IMR-90 (cell line): ENCODE measurements around the gene CHMP6.

ENCODE experiments used
- BHLHE40 ChIP-seq: fragments of 150-350 bp; IDR thresholded peaks from 2 replicates; pipeline ENCODE4 v1.6.1; 2016; ENCODE audit warnings: mild to moderate bottlenecking, low read depth, low read length
- CEBPB ChIP-seq: IDR thresholded peaks from 2 replicates; pipeline ENCODE4 v1.6.1; 2012; ENCODE audit warnings: low read depth, low read length, improper control_type of control experiment
- MAFK ChIP-seq: IDR thresholded peaks from 2 replicates; pipeline ENCODE4 v1.6.1; 2012; ENCODE audit warnings: low read depth, low read length, improper control_type of control experiment
- MAZ ChIP-seq: IDR thresholded peaks from 2 replicates; pipeline ENCODE4 v1.6.1; 2012; ENCODE audit warnings: low read depth, mild to moderate bottlenecking, low read length, improper control_type of control experiment, moderate library complexity, borderline replicate concordance
- POLR2A ChIP-seq: IDR thresholded peaks from 2 replicates; pipeline ENCODE4 v1.6.1; 2012; ENCODE audit warnings: mild to moderate bottlenecking, low read depth, low read length
- RAD21 ChIP-seq: IDR thresholded peaks from 2 replicates; pipeline ENCODE4 v1.6.1; 2012; ENCODE audit warnings: low read length, improper control_type of control experiment
- RCOR1 ChIP-seq: IDR thresholded peaks from 2 replicates; pipeline ENCODE4 v1.6.1; 2012; ENCODE audit warnings: mild to moderate bottlenecking, low read length, improper control_type of control experiment; ENCODE audit not compliant: insufficient replicate concordance
- RFX5 ChIP-seq: IDR thresholded peaks from 2 replicates; pipeline ENCODE4 v1.8.0; 2012; ENCODE audit warnings: low read depth, mild to moderate bottlenecking, low read length, moderate library complexity
- SMC3 ChIP-seq: fragments of 150-350 bp; IDR thresholded peaks from 2 replicates; pipeline ENCODE4 v1.6.1; 2016; ENCODE audit warnings: low read depth, mild to moderate bottlenecking, antibody characterized with exemption, low read length, moderate library complexity
- USF2 ChIP-seq: fragments of 150-350 bp; IDR thresholded peaks from 2 replicates; pipeline ENCODE4 v1.6.1; 2017; ENCODE audit warnings: mild to moderate bottlenecking, antibody characterized with exemption, low read length, low read depth
- TF ChIP-seq, protein P1 (sequence below): conservative IDR thresholded peaks from 2 replicates; pipeline ENCODE4 v1.5.1; 2012; ENCODE audit warnings: mild to moderate bottlenecking, low read depth, low read length, improper control_type of control experiment
- TF ChIP-seq, protein P2 (sequence below): fragments of 150-350 bp; IDR thresholded peaks from 2 replicates; pipeline ENCODE4 v1.6.1; 2016; ENCODE audit warnings: low read depth, mild to moderate bottlenecking, low read length, moderate library complexity, borderline replicate concordance

GRCh38 chr17:80950466-80951120, 41.0 kb upstream of the CHMP6 start:
- TF ChIP-seq, protein P1, sequence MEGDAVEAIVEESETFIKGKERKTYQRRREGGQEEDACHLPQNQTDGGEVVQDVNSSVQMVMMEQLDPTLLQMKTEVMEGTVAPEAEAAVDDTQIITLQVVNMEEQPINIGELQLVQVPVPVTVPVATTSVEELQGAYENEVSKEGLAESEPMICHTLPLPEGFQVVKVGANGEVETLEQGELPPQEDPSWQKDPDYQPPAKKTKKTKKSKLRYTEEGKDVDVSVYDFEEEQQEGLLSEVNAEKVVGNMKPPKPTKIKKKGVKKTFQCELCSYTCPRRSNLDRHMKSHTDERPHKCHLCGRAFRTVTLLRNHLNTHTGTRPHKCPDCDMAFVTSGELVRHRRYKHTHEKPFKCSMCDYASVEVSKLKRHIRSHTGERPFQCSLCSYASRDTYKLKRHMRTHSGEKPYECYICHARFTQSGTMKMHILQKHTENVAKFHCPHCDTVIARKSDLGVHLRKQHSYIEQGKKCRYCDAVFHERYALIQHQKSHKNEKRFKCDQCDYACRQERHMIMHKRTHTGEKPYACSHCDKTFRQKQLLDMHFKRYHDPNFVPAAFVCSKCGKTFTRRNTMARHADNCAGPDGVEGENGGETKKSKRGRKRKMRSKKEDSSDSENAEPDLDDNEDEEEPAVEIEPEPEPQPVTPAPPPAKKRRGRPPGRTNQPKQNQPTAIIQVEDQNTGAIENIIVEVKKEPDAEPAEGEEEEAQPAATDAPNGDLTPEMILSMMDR, result no peak
- TF ChIP-seq SMC3 (no peak), POLR2A (no peak), RCOR1 (no peak), RFX5 (no peak), RAD21 (no peak), MAFK (no peak), CEBPB (no peak), MAZ (no peak), USF2 (no peak), BHLHE40 (no peak)
- TF ChIP-seq, protein P2, sequence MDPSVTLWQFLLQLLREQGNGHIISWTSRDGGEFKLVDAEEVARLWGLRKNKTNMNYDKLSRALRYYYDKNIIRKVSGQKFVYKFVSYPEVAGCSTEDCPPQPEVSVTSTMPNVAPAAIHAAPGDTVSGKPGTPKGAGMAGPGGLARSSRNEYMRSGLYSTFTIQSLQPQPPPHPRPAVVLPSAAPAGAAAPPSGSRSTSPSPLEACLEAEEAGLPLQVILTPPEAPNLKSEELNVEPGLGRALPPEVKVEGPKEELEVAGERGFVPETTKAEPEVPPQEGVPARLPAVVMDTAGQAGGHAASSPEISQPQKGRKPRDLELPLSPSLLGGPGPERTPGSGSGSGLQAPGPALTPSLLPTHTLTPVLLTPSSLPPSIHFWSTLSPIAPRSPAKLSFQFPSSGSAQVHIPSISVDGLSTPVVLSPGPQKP, result no peak
